Measurements from ENCODE around the gene CPLX4.

CPLX4 gene

DNA sequence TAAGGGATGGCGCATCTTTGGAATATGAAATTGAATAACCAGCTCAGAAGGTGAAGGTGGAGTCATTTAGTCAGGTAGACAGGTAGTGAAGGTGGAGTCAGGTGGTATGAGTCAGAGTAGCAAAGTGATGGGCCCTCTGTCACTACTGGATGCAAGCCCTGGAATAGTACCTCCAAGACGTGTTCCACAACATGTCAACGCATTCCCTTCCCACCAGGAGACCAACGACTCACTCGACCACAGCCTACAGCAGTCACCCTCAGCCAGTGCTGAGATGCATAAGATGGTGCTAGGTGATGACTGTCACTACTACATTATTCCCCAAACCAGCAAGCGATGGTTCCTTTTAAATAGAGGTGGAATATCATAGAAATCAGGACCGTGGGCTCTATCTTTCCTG, 6.8 kb downstream of the CPLX4 start:
- no peaks in the 10 kb centered on the region for H3K9me3 ChIP-seq (ENCODE audit: insufficient read depth, low read length, severe bottlenecking)
- no peak for DNase-seq

GRCh38 chr18:59308938-59309260, 9.6 kb downstream of the CPLX4 start:
- peaks cover 15% of the 10 kb centered on the region for H3K27me3 ChIP-seq (ENCODE audit: insufficient read depth, low read length, poor library complexity)
- H3K9ac ChIP-seq (ENCODE audit: low read depth, low read length): no peak overlapping the region
- no peaks in the 10 kb centered on the region for H3K4me1 ChIP-seq (ENCODE audit: insufficient read depth, low read length)
- no peaks in the 10 kb centered on the region for H4K20me1 ChIP-seq (ENCODE audit: insufficient read depth, low read length)
- TF ChIP-seq, protein P1, sequence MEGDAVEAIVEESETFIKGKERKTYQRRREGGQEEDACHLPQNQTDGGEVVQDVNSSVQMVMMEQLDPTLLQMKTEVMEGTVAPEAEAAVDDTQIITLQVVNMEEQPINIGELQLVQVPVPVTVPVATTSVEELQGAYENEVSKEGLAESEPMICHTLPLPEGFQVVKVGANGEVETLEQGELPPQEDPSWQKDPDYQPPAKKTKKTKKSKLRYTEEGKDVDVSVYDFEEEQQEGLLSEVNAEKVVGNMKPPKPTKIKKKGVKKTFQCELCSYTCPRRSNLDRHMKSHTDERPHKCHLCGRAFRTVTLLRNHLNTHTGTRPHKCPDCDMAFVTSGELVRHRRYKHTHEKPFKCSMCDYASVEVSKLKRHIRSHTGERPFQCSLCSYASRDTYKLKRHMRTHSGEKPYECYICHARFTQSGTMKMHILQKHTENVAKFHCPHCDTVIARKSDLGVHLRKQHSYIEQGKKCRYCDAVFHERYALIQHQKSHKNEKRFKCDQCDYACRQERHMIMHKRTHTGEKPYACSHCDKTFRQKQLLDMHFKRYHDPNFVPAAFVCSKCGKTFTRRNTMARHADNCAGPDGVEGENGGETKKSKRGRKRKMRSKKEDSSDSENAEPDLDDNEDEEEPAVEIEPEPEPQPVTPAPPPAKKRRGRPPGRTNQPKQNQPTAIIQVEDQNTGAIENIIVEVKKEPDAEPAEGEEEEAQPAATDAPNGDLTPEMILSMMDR (IDR thresholded peaks at IDR 0.05; ENCODE audit: borderline replicate concordance, extremely low read depth, low read length, poor library complexity, severe bottlenecking): no peak
- no peak for TF ChIP-seq EZH2 (IDR thresholded peaks at IDR 0.05; ENCODE audit: borderline replicate concordance, low read depth, low read length, severe bottlenecking)
- ATAC-seq (ENCODE audit: insufficient read depth, low read depth): no peak
- H3K9me3 ChIP-seq (ENCODE audit: insufficient read depth, low read length, severe bottlenecking): no peaks in the 10 kb centered on the region
- no peaks in the 10 kb centered on the region for H3K36me3 ChIP-seq (ENCODE audit: insufficient read depth, low read length)
- no peak overlapping the region for H3K4me3 ChIP-seq (ENCODE audit: low read depth in 1 of 2, low read length in 2 of 2)
- no peak overlapping the region for H3K4me2 ChIP-seq (ENCODE audit: insufficient read depth, low read length)
- no peaks in the 10 kb centered on the region for H3K79me2 ChIP-seq (ENCODE audit: insufficient read depth, low read length)
- H3K27ac ChIP-seq (ENCODE audit: low read length): no peak overlapping the region
- no peak overlapping the region for H2AFZ ChIP-seq (ENCODE audit: low read depth, low read length)
- no peak for DNase-seq

More for the DNA sequence above, 6.8 kb downstream of the CPLX4 start:
- H3K79me2 ChIP-seq (ENCODE audit: insufficient read depth, low read length): no peaks in the 10 kb centered on the region
- peaks cover 10% of the 10 kb centered on the region for H3K27me3 ChIP-seq (ENCODE audit: insufficient read depth, low read length, poor library complexity)
- no peak overlapping the region for H3K9ac ChIP-seq (ENCODE audit: low read depth, low read length)
- no peak overlapping the region for H2AFZ ChIP-seq (ENCODE audit: low read depth, low read length)
- no peak overlapping the region for H3K4me2 ChIP-seq (ENCODE audit: insufficient read depth, low read length)
- H3K4me3 ChIP-seq (ENCODE audit: low read depth in 1 of 2, low read length in 2 of 2): no peak overlapping the region
- no peak for TF ChIP-seq EZH2 (IDR thresholded peaks at IDR 0.05; ENCODE audit: borderline replicate concordance, low read depth, low read length, severe bottlenecking)
- H4K20me1 ChIP-seq (ENCODE audit: insufficient read depth, low read length): no peaks in the 10 kb centered on the region
- no peak for ATAC-seq (ENCODE audit: insufficient read depth, low read depth)
- H3K27ac ChIP-seq (ENCODE audit: low read length): no peak overlapping the region
- no peaks in the 10 kb centered on the region for H3K36me3 ChIP-seq (ENCODE audit: insufficient read depth, low read length)
- H3K4me1 ChIP-seq (ENCODE audit: insufficient read depth, low read length): no peaks in the 10 kb centered on the region

GRCh38 chr18:59308248-59308937, 10.1 kb downstream of the CPLX4 start:
- DNase-seq: no peak
- Histone ChIP-seq H3K4me3 (ENCODE audit: low read depth in 1 of 2, low read length in 2 of 2) (no peak overlapping the region), H3K79me2 (ENCODE audit: insufficient read depth, low read length) (no peaks in the 10 kb centered on the region), H3K36me3 (ENCODE audit: insufficient read depth, low read length) (no peaks in the 10 kb centered on the region), H3K9ac (ENCODE audit: low read depth, low read length) (no peak overlapping the region), H4K20me1 (ENCODE audit: insufficient read depth, low read length) (no peaks in the 10 kb centered on the region), H2AFZ (ENCODE audit: low read depth, low read length) (no peak overlapping the region), H3K9me3 (ENCODE audit: insufficient read depth, low read length, severe bottlenecking) (no peaks in the 10 kb centered on the region), H3K4me1 (ENCODE audit: insufficient read depth, low read length) (no peaks in the 10 kb centered on the region), H3K4me2 (ENCODE audit: insufficient read depth, low read length) (no peak overlapping the region), H3K27me3 (ENCODE audit: insufficient read depth, low read length, poor library complexity) (peaks cover 18% of the 10 kb centered on the region), H3K27ac (ENCODE audit: low read length) (no peak overlapping the region)
- ATAC-seq (ENCODE audit: insufficient read depth, low read depth): no peak
- no peak for TF ChIP-seq EZH2 (IDR thresholded peaks at IDR 0.05; ENCODE audit: borderline replicate concordance, low read depth, low read length, severe bottlenecking)
- TF ChIP-seq, protein P1 (IDR thresholded peaks at IDR 0.05; ENCODE audit: borderline replicate concordance, extremely low read depth, low read length, poor library complexity, severe bottlenecking): no peak

- Histone ChIP-seq H3K9ac (ENCODE audit: low read depth, low read length) (no peak overlapping the region), H3K9me3 (ENCODE audit: insufficient read depth, low read length, severe bottlenecking) (no peaks in the 10 kb centered on the region), H4K20me1 (ENCODE audit: insufficient read depth, low read length) (no peaks in the 10 kb centered on the region), H3K4me2 (ENCODE audit: insufficient read depth, low read length) (no peak overlapping the region), H3K36me3 (ENCODE audit: insufficient read depth, low read length) (no peaks in the 10 kb centered on the region), H3K27ac (ENCODE audit: low read length) (no peak overlapping the region), H3K27me3 (ENCODE audit: insufficient read depth, low read length, poor library complexity) (peaks cover 20% of the 10 kb centered on the region), H3K4me1 (ENCODE audit: insufficient read depth, low read length) (no peaks in the 10 kb centered on the region), H3K4me3 (ENCODE audit: low read depth in 1 of 2, low read length in 2 of 2) (no peak overlapping the region), H2AFZ (ENCODE audit: low read depth, low read length) (no peak overlapping the region), H3K79me2 (ENCODE audit: insufficient read depth, low read length) (no peaks in the 10 kb centered on the region)
- no peak for ATAC-seq (ENCODE audit: insufficient read depth, low read depth)
- no peak for DNase-seq
- TF ChIP-seq EZH2 (IDR thresholded peaks at IDR 0.05; ENCODE audit: borderline replicate concordance, low read depth, low read length, severe bottlenecking): no peak
- TF ChIP-seq, protein P1 (IDR thresholded peaks at IDR 0.05; ENCODE audit: borderline replicate concordance, extremely low read depth, low read length, poor library complexity, severe bottlenecking): no peak
These were observed 11.8 kb downstream of the CPLX4 start for GRCh38 chr18:59306640-59307039.
